K562 (cell line): Measurements from ENCODE around the gene BCL2L12. TPM values are rescaled to one million over a fixed set of nuclear protein-coding genes. Genes with fewer than 3 reads are reported as not detected.

Experiments used
- AFF4 ChIP-seq: sonication (generic); formaldehyde crosslinking; IDR thresholded peaks from 2 replicates; pipeline ENCODE4 v1.8.0; 2023; ENCODE audit warnings: mild to moderate bottlenecking, missing genetic modification reagents
- ARID1B ChIP-seq: fragments of 450-650 bp; IDR thresholded peaks from 2 replicates; pipeline ENCODE4 v1.6.1; 2016; ENCODE audit warnings: antibody characterized with exemption, mild to moderate bottlenecking, inconsistent platforms
- ARNT ChIP-seq, 2 experiments: fragments of 450-650 bp; IDR thresholded peaks; 2 replicates each; pipeline ENCODE4 v1.6.1; 2016; ENCODE audit warnings: mild to moderate bottlenecking in 1 of 2
- ATF1 ChIP-seq, 2 experiments: fragments of 450-650 bp in 1 of 2; IDR thresholded peaks; 2 replicates each; pipeline ENCODE4 v1.6.1; 2016; ENCODE audit warnings: missing compliant biosample characterization in 1 of 2, missing genetic modification characterization in 1 of 2
- CREM ChIP-seq: IDR thresholded peaks from 2 replicates; pipeline ENCODE4 v1.6.1; 2014; ENCODE audit warnings: antibody characterized with exemption, low read depth
- CTBP1 ChIP-seq: fragments of 450-650 bp; IDR thresholded peaks from 2 replicates; pipeline ENCODE4 v1.6.1; 2016; ENCODE audit warnings: borderline replicate concordance
- CXXC5 ChIP-seq: fragments of 250-450 bp; sonication (Bioruptor Pico); IDR thresholded peaks from 2 replicates; pipeline ENCODE4 v1.8.0; 2022; ENCODE audit warnings: inconsistent platforms, mild to moderate bottlenecking, moderate library complexity
- DPF2 ChIP-seq: fragments of 450-650 bp; IDR thresholded peaks from 2 replicates; pipeline ENCODE4 v1.6.1; 2016
- ETS1 ChIP-seq: conservative IDR thresholded peaks from 2 replicates; pipeline ENCODE4 v1.6.1; 2011; ENCODE audit warnings: low read depth, mild to moderate bottlenecking, low read length; ENCODE audit not compliant: control insufficient read depth
- HES1 ChIP-seq: fragments of 450-650 bp; IDR thresholded peaks from 2 replicates; pipeline ENCODE4 v1.6.1; 2016; ENCODE audit warnings: low read depth, mild to moderate bottlenecking, moderate library complexity
- MAFG ChIP-seq: fragments of 450-650 bp; conservative IDR thresholded peaks from 2 replicates; pipeline ENCODE4 v1.6.1; 2016; ENCODE audit warnings: missing genetic modification characterization, missing compliant biosample characterization
- POLR2A ChIP-seq: fragments of 450-650 bp; conservative IDR thresholded peaks from 2 replicates; pipeline ENCODE4 v1.6.1; 2016
- SMARCA4 ChIP-seq: fragments of 450-650 bp; IDR thresholded peaks from 2 replicates; pipeline ENCODE4 v1.6.1; 2016
- SMARCE1 ChIP-seq: fragments of 450-650 bp; IDR thresholded peaks from 2 replicates; pipeline ENCODE4 v1.7.1; 2016; ENCODE audit warnings: mild to moderate bottlenecking
- TAF1 ChIP-seq: IDR thresholded peaks from 2 replicates; pipeline ENCODE4 v1.6.1; 2011; ENCODE audit warnings: mild to moderate bottlenecking, low read length, moderate library complexity; ENCODE audit not compliant: insufficient read depth, control insufficient read depth, severe bottlenecking; ENCODE audit errors: extremely low read depth
- ZFX ChIP-seq: sonication (generic); formaldehyde crosslinking; IDR thresholded peaks from 2 replicates; pipeline ENCODE4 v1.8.0; 2022; ENCODE audit warnings: mild to moderate bottlenecking, missing genetic modification reagents, moderate library complexity
- ZNF444 ChIP-seq: fragments of 250-450 bp; sonication (Bioruptor Pico); IDR thresholded peaks from 2 replicates; pipeline ENCODE4 v1.4.0; 2020; ENCODE audit warnings: mild to moderate bottlenecking, moderate library complexity
- polyA plus RNA-seq, 8 experiments: library from polyadenylated mRNA; depleted of rRNA in 4 of 8; stranded (reverse) in 5 of 8; unstranded in 3 of 8; fragments of >200 nt; fragmentation: Nextera tagmentation in 2 of 8; fragmentation: Illumina TruSeq in 1 of 8; extraction: Ambion mirVana in 2 of 8; extraction: Trizol in 1 of 8; gene quantifications; 2 replicates each; pipeline versions ENCODE4 v1.2.1 to v1.2.3, GENCODE V29; 2011 to 2014; ENCODE audit warnings: inconsistent platforms in 1 of 8, missing spikeins in 1 of 8
- total RNA-seq, 7 experiments: library from RNA; depleted of rRNA in 6 of 7; stranded (reverse); fragments of >200 nt in 6 of 7; fragmentation: Illumina TruSeq in 2 of 7; extraction: Trizol in 2 of 7; gene quantifications; 2 replicates each; pipeline versions ENCODE4 v1.2.1 to v1.2.3, GENCODE V29; 2011 to 2021; ENCODE audit warnings: low replicate concordance in 1 of 7
- TF ChIP-seq, protein P1 (sequence below), 2 experiments: fragments of 450-650 bp in 1 of 2; sonication (generic) in 1 of 2; formaldehyde crosslinking in 1 of 2; IDR thresholded peaks in 1 of 2; conservative IDR thresholded peaks in 1 of 2; 2 replicates each; pipeline versions ENCODE4 v1.6.1 to v1.8.1; 2016 to 2023; ENCODE audit warnings: mild to moderate bottlenecking in 2 of 2, moderate library complexity in 2 of 2, inconsistent platforms in 1 of 2, missing genetic modification reagents in 1 of 2
- TF ChIP-seq, protein P2 (sequence below): fragments of 450-650 bp; IDR thresholded peaks from 2 replicates; pipeline ENCODE4 v1.6.1; 2016
- TF ChIP-seq, protein P3 (sequence below): sonication (generic); formaldehyde crosslinking; IDR thresholded peaks from 2 replicates; pipeline ENCODE4 v1.8.0; 2022; ENCODE audit warnings: missing genetic modification reagents, mild to moderate bottlenecking, moderate library complexity, borderline replicate concordance

The BCL2L12 gene
- total and polyA plus RNA-seq, 9 of the 15 experiments (the other 6 are each of a cell fraction or from before 2014, with no cell fraction given) = 7.4 to 263 (median 81.2) TPM

GRCh38 chr19:49712397-49712859 is 46.7 kb downstream of the BCL2L12 start (continued):
- TF ChIP-seq, protein P1, sequence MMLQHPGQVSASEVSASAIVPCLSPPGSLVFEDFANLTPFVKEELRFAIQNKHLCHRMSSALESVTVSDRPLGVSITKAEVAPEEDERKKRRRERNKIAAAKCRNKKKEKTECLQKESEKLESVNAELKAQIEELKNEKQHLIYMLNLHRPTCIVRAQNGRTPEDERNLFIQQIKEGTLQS (IDR thresholded peaks at IDR 0.05) = peak; percentile 72; the same call in 1 of the 2 replicates
- TF ChIP-seq, protein P1 (CRISPR knock-in tag; conservative IDR thresholded peaks at IDR 0.05) = no peak
- peak; percentile 63 for TF ChIP-seq CXXC5 (CRISPR knock-in tag)
- no peak for TF ChIP-seq ZNF444
- TF ChIP-seq AFF4 (CRISPR knock-in tag) = no peak
- TF ChIP-seq DPF2 = peak; percentile 87
- peak; percentile 52 for TF ChIP-seq ZFX (CRISPR knock-in tag)
- TF ChIP-seq, protein P2, sequence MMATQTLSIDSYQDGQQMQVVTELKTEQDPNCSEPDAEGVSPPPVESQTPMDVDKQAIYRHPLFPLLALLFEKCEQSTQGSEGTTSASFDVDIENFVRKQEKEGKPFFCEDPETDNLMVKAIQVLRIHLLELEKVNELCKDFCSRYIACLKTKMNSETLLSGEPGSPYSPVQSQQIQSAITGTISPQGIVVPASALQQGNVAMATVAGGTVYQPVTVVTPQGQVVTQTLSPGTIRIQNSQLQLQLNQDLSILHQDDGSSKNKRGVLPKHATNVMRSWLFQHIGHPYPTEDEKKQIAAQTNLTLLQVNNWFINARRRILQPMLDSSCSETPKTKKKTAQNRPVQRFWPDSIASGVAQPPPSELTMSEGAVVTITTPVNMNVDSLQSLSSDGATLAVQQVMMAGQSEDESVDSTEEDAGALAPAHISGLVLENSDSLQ = peak; percentile 90
- peak; percentile 78; the same call in 1 of the 2 replicates for TF ChIP-seq SMARCE1
- TF ChIP-seq ATF1 (CRISPR knock-in tag; IDR thresholded peaks at IDR 0.05) = no peak
- peak; percentile 69 for TF ChIP-seq ATF1 (tag; IDR thresholded peaks at IDR 0.05)
- peak; percentile 74; the same call in 1 of the 2 replicates for TF ChIP-seq SMARCA4
- TF ChIP-seq CREM = peak; percentile 58
- 0 out of 2 replicates have a peak, but pooled peaks have one; percentile 39 for TF ChIP-seq ETS1
- TF ChIP-seq MAFG (tag) = peak; percentile 69
- no peak for TF ChIP-seq HES1
- TF ChIP-seq, protein P3, sequence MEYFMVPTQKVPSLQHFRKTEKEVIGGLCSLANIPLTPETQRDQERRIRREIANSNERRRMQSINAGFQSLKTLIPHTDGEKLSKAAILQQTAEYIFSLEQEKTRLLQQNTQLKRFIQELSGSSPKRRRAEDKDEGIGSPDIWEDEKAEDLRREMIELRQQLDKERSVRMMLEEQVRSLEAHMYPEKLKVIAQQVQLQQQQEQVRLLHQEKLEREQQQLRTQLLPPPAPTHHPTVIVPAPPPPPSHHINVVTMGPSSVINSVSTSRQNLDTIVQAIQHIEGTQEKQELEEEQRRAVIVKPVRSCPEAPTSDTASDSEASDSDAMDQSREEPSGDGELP (CRISPR knock-in tag) = peak; percentile 34; the same call in 1 of the 2 replicates
- peak; percentile 43 for TF ChIP-seq CTBP1
- TF ChIP-seq TAF1 = peak; percentile 40
- peak; percentile 39 for TF ChIP-seq POLR2A
- TF ChIP-seq ARNT (IDR thresholded peaks at IDR 0.05) = 0 out of 4 replicates have a peak, but pooled peaks have one; percentile 45 to 48
- peak; percentile 56; the same call in 1 of the 2 replicates for TF ChIP-seq ARID1B
